Lower leg skin (tissue), 3 donors: ENCODE results near the gene DIP2C.

ENCODE experiments used
- POLR2A ChIP-seq, 2 donors: fragments of 450-650 bp; IDR thresholded peaks; one replicate each; pipeline ENCODE4 v1.6.1; 2016 to 2017; ENCODE audit warnings: antibody characterized with exemption in 2 of 2, mild to moderate bottlenecking in 1 of 2, moderate library complexity in 1 of 2
- TF ChIP-seq, protein P1 (sequence below), 3 donors: fragments of 450-650 bp; IDR thresholded peaks; one replicate each; pipeline ENCODE4 v1.5.1; 2016; ENCODE audit warnings: antibody characterized with exemption in 3 of 3, mild to moderate bottlenecking in 3 of 3, moderate library complexity in 2 of 3

- no peak for TF ChIP-seq POLR2A (IDR thresholded peaks at IDR 0.05)
- TF ChIP-seq, protein P1, sequence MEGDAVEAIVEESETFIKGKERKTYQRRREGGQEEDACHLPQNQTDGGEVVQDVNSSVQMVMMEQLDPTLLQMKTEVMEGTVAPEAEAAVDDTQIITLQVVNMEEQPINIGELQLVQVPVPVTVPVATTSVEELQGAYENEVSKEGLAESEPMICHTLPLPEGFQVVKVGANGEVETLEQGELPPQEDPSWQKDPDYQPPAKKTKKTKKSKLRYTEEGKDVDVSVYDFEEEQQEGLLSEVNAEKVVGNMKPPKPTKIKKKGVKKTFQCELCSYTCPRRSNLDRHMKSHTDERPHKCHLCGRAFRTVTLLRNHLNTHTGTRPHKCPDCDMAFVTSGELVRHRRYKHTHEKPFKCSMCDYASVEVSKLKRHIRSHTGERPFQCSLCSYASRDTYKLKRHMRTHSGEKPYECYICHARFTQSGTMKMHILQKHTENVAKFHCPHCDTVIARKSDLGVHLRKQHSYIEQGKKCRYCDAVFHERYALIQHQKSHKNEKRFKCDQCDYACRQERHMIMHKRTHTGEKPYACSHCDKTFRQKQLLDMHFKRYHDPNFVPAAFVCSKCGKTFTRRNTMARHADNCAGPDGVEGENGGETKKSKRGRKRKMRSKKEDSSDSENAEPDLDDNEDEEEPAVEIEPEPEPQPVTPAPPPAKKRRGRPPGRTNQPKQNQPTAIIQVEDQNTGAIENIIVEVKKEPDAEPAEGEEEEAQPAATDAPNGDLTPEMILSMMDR (IDR thresholded peaks at IDR 0.05), result no peak
Measured at GRCh38 chr10:597976-598375, 91.5 kb downstream of the DIP2C start.
